Loucy (cell line): ENCODE data around the gene ARHGEF10L.

Experiments used
- EZH2phosphoT487 ChIP-seq: fragments of 200-600 bp; IDR thresholded peaks from 2 replicates; pipeline ENCODE4 v1.6.1; 2018; ENCODE audit warnings: antibody characterized with exemption, mild to moderate bottlenecking, moderate library complexity, borderline replicate concordance
- TF ChIP-seq, protein P1 (sequence below): fragments of 200-600 bp; sonication (generic); conservative IDR thresholded peaks from 2 replicates; pipeline ENCODE4 v1.5.1; 2014; ENCODE audit warnings: mild to moderate bottlenecking, antibody characterized with exemption, low read length

DNA sequence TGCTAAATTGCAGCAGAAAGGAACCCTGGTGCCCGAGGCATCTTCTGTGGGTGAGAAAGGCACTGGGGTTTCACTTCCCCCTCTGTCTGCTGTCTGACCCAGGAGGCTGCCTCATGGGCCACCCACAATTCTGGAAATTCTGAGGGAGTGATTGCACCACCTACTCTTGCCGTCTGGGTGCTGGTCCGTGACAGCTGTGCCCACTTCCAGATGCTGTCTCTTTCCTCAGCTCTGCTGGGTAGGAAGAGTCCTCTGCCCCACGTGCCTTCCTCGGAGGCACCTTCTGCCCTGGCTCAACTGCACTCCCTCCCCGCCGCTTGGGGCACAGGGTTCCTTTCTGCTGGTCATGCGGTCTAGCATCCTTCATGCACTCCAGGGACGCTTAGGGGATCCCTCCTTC, 96.3 kb downstream of the ARHGEF10L start:
- TF ChIP-seq, protein P1, sequence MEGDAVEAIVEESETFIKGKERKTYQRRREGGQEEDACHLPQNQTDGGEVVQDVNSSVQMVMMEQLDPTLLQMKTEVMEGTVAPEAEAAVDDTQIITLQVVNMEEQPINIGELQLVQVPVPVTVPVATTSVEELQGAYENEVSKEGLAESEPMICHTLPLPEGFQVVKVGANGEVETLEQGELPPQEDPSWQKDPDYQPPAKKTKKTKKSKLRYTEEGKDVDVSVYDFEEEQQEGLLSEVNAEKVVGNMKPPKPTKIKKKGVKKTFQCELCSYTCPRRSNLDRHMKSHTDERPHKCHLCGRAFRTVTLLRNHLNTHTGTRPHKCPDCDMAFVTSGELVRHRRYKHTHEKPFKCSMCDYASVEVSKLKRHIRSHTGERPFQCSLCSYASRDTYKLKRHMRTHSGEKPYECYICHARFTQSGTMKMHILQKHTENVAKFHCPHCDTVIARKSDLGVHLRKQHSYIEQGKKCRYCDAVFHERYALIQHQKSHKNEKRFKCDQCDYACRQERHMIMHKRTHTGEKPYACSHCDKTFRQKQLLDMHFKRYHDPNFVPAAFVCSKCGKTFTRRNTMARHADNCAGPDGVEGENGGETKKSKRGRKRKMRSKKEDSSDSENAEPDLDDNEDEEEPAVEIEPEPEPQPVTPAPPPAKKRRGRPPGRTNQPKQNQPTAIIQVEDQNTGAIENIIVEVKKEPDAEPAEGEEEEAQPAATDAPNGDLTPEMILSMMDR, result no peak
- no peak for TF ChIP-seq EZH2phosphoT487
